Measurements from ENCODE around the gene CCDC88C.

DNA sequence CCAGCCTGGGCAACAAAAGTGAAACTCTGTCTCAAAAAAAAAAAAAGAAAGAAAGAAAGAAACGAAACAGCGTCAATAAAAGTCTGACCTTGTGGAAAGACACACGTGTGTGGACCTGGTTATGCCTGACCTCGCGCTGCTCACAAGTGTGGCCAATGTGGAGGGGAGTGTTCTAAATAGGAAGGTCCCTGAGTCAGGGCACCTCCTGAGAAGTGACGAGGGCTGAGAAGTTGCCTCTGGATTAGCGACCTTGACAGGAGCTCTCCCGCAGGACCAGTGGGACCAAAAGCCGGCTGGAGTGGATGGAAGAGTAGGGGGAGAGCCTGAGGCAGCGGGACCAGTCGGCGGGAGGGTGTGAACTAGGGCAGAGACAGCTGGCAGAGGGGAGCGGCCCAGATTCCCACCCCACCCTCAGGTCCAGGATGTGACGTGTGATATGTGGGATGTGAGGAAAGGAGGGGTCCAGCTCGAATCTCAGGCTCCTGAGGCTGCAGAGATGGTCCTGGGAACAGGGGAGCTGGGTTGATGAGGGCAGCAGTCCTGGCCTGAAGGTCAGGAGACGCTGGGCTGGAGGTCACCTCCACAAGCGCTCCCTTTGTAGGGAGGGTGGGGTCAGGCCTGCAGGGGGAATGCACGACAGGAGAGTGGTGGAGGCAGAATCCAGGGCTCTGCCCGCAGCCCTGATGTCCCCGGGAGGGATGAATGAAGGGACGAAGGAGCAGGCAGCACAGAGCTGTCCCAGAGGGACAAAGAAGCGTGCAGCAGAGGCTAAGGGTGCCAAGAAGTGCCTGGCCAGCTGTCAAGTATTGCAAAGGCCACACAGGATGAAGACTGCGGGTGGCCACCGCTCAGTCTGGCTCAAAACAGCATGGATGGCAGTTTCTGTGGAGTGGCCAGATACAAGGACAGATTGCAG lies 148.3 kb downstream of the CCDC88C start:
- TF ChIP-seq, protein P1, sequence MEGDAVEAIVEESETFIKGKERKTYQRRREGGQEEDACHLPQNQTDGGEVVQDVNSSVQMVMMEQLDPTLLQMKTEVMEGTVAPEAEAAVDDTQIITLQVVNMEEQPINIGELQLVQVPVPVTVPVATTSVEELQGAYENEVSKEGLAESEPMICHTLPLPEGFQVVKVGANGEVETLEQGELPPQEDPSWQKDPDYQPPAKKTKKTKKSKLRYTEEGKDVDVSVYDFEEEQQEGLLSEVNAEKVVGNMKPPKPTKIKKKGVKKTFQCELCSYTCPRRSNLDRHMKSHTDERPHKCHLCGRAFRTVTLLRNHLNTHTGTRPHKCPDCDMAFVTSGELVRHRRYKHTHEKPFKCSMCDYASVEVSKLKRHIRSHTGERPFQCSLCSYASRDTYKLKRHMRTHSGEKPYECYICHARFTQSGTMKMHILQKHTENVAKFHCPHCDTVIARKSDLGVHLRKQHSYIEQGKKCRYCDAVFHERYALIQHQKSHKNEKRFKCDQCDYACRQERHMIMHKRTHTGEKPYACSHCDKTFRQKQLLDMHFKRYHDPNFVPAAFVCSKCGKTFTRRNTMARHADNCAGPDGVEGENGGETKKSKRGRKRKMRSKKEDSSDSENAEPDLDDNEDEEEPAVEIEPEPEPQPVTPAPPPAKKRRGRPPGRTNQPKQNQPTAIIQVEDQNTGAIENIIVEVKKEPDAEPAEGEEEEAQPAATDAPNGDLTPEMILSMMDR (IDR thresholded peaks at IDR 0.05; ENCODE audit: extremely low read depth in 1 of 2, insufficient read depth in 1 of 2, low read depth in 1 of 2, low read length in 2 of 2), result no peak
- TF ChIP-seq FOS (IDR thresholded peaks at IDR 0.05; ENCODE audit: borderline replicate concordance, insufficient read depth, low read length) (no peak), EZH2 (IDR thresholded peaks at IDR 0.05; ENCODE audit: borderline replicate concordance, low read depth, low read length, severe bottlenecking) (no peak), POLR2AphosphoS5 (IDR thresholded peaks at IDR 0.05; ENCODE audit: insufficient read depth, low read depth, low read length) (no peak)

Data from endothelial cell of umbilical vein (primary cell).